Gastrocnemius medialis (tissue), 4 donors: ENCODE measurements around the gene GRIP2.

ENCODE experiments used
- POLR2A ChIP-seq, 2 donors: fragments of 450-650 bp; IDR thresholded peaks; one replicate each; pipeline ENCODE4 v1.6.1; 2017; ENCODE audit warnings: antibody characterized with exemption in 2 of 2, mild to moderate bottlenecking in 2 of 2, moderate library complexity in 2 of 2
- TF ChIP-seq, protein P1 (sequence below), 5 experiments: fragments of 450-650 bp in 3 of 5; fragments of 200-600 bp in 2 of 5; sonication (generic) in 2 of 5; IDR thresholded peaks in 4 of 5; conservative IDR thresholded peaks in 1 of 5; 1 replicate in 4 of 5; 2 replicates in 1 of 5; pipeline ENCODE4 v1.5.1; 2016 to 2019; ENCODE audit warnings: antibody characterized with exemption in 5 of 5, mild to moderate bottlenecking in 3 of 5, moderate library complexity in 3 of 5

DNA sequence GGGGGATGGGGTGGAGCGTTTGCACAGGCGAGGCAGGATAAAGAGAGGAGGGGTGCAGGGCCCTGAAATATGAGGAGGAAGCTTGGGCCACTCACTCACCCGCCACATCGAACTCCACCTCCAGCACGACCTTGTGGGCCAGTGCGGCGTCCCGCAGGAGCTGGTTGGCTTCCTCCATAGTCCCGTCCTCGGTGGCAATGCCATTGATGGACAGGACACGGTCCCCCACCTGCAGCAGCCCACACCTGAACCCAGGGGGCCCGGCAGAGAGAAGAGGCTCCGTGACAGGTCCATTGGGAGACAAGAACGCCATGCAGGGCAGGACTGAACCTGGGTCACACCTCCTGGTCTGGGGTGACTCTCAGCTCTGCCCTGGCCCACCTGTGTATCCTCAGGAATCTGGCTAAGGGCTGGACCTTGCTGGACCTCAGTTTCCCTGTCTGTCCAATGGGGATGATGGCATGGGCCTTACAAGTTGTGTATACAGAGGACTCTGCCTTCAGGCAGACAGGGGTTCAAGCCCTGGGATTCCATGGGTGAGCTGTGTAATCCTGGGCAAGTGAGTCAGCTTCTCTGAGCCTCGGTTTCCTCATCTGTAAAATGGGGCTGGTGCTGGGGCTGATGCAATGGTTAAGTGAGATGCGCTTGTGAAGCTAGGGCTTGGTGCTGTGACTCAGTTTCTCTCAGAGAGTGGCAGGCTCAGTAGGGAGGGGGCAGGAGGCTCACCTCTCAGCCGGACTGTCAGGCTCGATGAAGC lies 26.4 kb downstream of the GRIP2 start:
- TF ChIP-seq, protein P1, sequence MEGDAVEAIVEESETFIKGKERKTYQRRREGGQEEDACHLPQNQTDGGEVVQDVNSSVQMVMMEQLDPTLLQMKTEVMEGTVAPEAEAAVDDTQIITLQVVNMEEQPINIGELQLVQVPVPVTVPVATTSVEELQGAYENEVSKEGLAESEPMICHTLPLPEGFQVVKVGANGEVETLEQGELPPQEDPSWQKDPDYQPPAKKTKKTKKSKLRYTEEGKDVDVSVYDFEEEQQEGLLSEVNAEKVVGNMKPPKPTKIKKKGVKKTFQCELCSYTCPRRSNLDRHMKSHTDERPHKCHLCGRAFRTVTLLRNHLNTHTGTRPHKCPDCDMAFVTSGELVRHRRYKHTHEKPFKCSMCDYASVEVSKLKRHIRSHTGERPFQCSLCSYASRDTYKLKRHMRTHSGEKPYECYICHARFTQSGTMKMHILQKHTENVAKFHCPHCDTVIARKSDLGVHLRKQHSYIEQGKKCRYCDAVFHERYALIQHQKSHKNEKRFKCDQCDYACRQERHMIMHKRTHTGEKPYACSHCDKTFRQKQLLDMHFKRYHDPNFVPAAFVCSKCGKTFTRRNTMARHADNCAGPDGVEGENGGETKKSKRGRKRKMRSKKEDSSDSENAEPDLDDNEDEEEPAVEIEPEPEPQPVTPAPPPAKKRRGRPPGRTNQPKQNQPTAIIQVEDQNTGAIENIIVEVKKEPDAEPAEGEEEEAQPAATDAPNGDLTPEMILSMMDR (IDR thresholded peaks at IDR 0.05 in 4 of 5, conservative IDR thresholded peaks at IDR 0.05 in 1 of 5) = no peak
- no peak for TF ChIP-seq POLR2A (IDR thresholded peaks at IDR 0.05)
